H1 (cell line): ENCODE data around the gene TSPAN1. TPM values are rescaled to one million over a fixed set of nuclear protein-coding genes. Genes with fewer than 3 reads are reported as not detected.

Experiments used
- CTCF ChIA-PET: fragments of 300-600 bp; sonication (Branson Sonifier 250); formaldehyde crosslinking; loops from one replicate; lab custom pipeline; 2021; ENCODE audit not compliant: partially characterized antibody; lab: Charles Lee
- POLR2A ChIA-PET: fragments of 300-600 bp; sonication (Branson Sonifier 250); formaldehyde crosslinking; loops from one replicate; lab custom pipeline; 2021; ENCODE audit warnings: inconsistent platforms; ENCODE audit not compliant: partially characterized antibody; lab: Charles Lee
- DNase-seq, 2 experiments: peaks; one replicate each; pipeline versions ENCODE4 v3.0.0 to v3.0.0-alpha.2; 2010 to 2022; ENCODE audit warnings: low spot score in 2 of 2, low read depth in 1 of 2, mixed read lengths in 1 of 2
- FAIRE-seq: peaks from 2 replicates; lab custom pipeline; 2011; peaks lifted over from hg19 to GRCh38; lab: Jason Lieb, UNC
- H2AFZ ChIP-seq: 2 replicates; pipeline ENCODE4 v1.8.1; 2012; ENCODE audit warnings: low read length, inconsistent platforms
- H2AK5ac ChIP-seq: 2 replicates; pipeline ENCODE4 v1.6.1; 2013; ENCODE audit warnings: low read depth, low read length
- H2BK120ac ChIP-seq: replicated peaks from 2 replicates; pipeline ENCODE3; 2013; ENCODE audit warnings: low read depth, low read length, inconsistent platforms
- H2BK12ac ChIP-seq: 2 replicates; pipeline ENCODE4 v1.6.1; 2013; ENCODE audit warnings: low read depth, low read length
- H2BK15ac ChIP-seq: 2 replicates; pipeline ENCODE4 v1.6.1; 2013; ENCODE audit warnings: low read length
- H2BK20ac ChIP-seq: 2 replicates; pipeline ENCODE4 v1.6.1; 2013; ENCODE audit warnings: low read length
- H2BK5ac ChIP-seq: 2 replicates; pipeline ENCODE4 v1.6.1; 2013; ENCODE audit warnings: low read depth, low read length
- H3K14ac ChIP-seq: 2 replicates; pipeline ENCODE4 v1.6.1; 2013; ENCODE audit warnings: inconsistent platforms; ENCODE audit not compliant: insufficient read length
- H3K18ac ChIP-seq: 2 replicates; pipeline ENCODE4 v1.6.1; 2013; ENCODE audit warnings: low read length; ENCODE audit errors: extremely low read depth
- H3K23ac ChIP-seq: 2 replicates; pipeline ENCODE4 v1.6.1; 2013; ENCODE audit warnings: inconsistent platforms; ENCODE audit not compliant: insufficient read length
- H3K23me2 ChIP-seq: 2 replicates; pipeline ENCODE4 v1.6.1; 2013; ENCODE audit warnings: low read depth, low read length
- H3K27ac ChIP-seq: 2 replicates; pipeline ENCODE4 v1.6.1; 2011; ENCODE audit warnings: low read depth, low read length, inconsistent platforms
- H3K27me3 ChIP-seq, 4 experiments: replicated peaks in 1 of 4; 1 replicate in 1 of 4; 2 replicates in 3 of 4; pipeline versions ENCODE4 v1.6.1 to v1.8.1; 2011 to 2013; ENCODE audit warnings: low read length in 3 of 4, mild to moderate bottlenecking in 3 of 4, inconsistent platforms in 2 of 4, mixed read lengths in 2 of 4, moderate library complexity in 1 of 4; ENCODE audit not compliant: control insufficient read depth in 3 of 4, insufficient read depth in 3 of 4; ENCODE audit errors: extremely low read depth in 1 of 4
- H3K36me3 ChIP-seq, 4 experiments: 2 replicates each; pipeline versions ENCODE4 v1.6.1 to v1.8.1; 2011 to 2013; ENCODE audit warnings: mild to moderate bottlenecking in 4 of 4, low read length in 3 of 4, moderate library complexity in 2 of 4, control low read depth in 1 of 4, inconsistent platforms in 1 of 4; ENCODE audit not compliant: insufficient read depth in 4 of 4, control insufficient read depth in 2 of 4
- H3K4ac ChIP-seq: replicated peaks from 2 replicates; pipeline ENCODE3; 2013; ENCODE audit warnings: low read length, low read depth, mixed read lengths, inconsistent platforms; ENCODE audit not compliant: insufficient read length
- H3K4me1 ChIP-seq, 4 experiments: replicated peaks in 1 of 4; 1 replicate in 1 of 4; 2 replicates in 3 of 4; pipeline versions ENCODE4 v1.6.1 to v1.8.1; 2011 to 2013; ENCODE audit warnings: low read length in 3 of 4, inconsistent platforms in 2 of 4, mixed read lengths in 1 of 4; ENCODE audit not compliant: insufficient read depth in 4 of 4, control insufficient read depth in 3 of 4
- H3K4me2 ChIP-seq, 2 experiments: 2 replicates each; pipeline versions ENCODE4 v1.6.1 to v1.8.1; 2011 to 2013; ENCODE audit warnings: low read depth in 2 of 2, low read length in 2 of 2, control low read depth in 1 of 2, inconsistent platforms in 1 of 2, mild to moderate bottlenecking in 1 of 2; ENCODE audit not compliant: insufficient read depth in 1 of 2
- H3K4me3 ChIP-seq, 4 experiments: fragments of 200-600, 300-600 bp in 1 of 4; sonication (generic), shearing (Covaris generic), sonication (Bioruptor Twin) in 1 of 4; 2 replicates each; pipeline versions ENCODE4 v1.5.1 to v1.8.1; 2011 to 2016; ENCODE audit warnings: low read length in 4 of 4, low read depth in 3 of 4, control low read depth in 2 of 4, inconsistent platforms in 2 of 4, mild to moderate bottlenecking in 2 of 4, mixed read lengths in 1 of 4, moderate library complexity in 1 of 4; ENCODE audit not compliant: insufficient read depth in 2 of 4; ENCODE audit errors: extremely low read depth in 1 of 4
- H3K56ac ChIP-seq: replicated peaks from 2 replicates; pipeline ENCODE3; 2013; ENCODE audit warnings: low read depth, mild to moderate bottlenecking, mixed read lengths, low read length, inconsistent platforms; ENCODE audit not compliant: insufficient read length
- H3K79me1 ChIP-seq: 2 replicates; pipeline ENCODE4 v1.6.1; 2013; ENCODE audit warnings: low read depth, low read length, control low read depth
- H3K79me2 ChIP-seq, 2 experiments: 2 replicates each; pipeline versions ENCODE4 v1.6.1 to v1.8.1; 2012 to 2013; ENCODE audit warnings: low read length in 2 of 2, mild to moderate bottlenecking in 2 of 2, inconsistent platforms in 1 of 2; ENCODE audit not compliant: insufficient read depth in 2 of 2, control insufficient read depth in 1 of 2
- H3K9ac ChIP-seq, 4 experiments: replicated peaks in 1 of 4; 1 replicate in 1 of 4; 2 replicates in 3 of 4; pipeline versions ENCODE4 v1.6.1 to v1.8.1; 2011 to 2013; ENCODE audit warnings: low read depth in 3 of 4, low read length in 3 of 4, control low read depth in 2 of 4, mild to moderate bottlenecking in 2 of 4, moderate library complexity in 2 of 4, inconsistent platforms in 1 of 4; ENCODE audit errors: extremely low read depth in 1 of 4
- H3K9me3 ChIP-seq, 2 experiments: 2 replicates each; pipeline versions ENCODE4 v1.6.1 to v1.8.1; 2012 to 2013; ENCODE audit warnings: mild to moderate bottlenecking in 2 of 2, moderate library complexity in 2 of 2, control low read depth in 1 of 2, inconsistent platforms in 1 of 2, low read depth in 1 of 2, low read length in 1 of 2, mixed read lengths in 1 of 2; ENCODE audit not compliant: insufficient read depth in 2 of 2
- H4K20me1 ChIP-seq, 2 experiments: replicated peaks in 1 of 2; 2 replicates each; pipeline versions ENCODE3 to v1.8.1; 2011 to 2013; ENCODE audit warnings: inconsistent platforms in 2 of 2, low read length in 2 of 2, mild to moderate bottlenecking in 1 of 2; ENCODE audit not compliant: insufficient read depth in 2 of 2, control insufficient read depth in 1 of 2
- H4K5ac ChIP-seq: 2 replicates; pipeline ENCODE4 v1.6.1; 2013; ENCODE audit warnings: low read length, low read depth, mixed read lengths, inconsistent platforms; ENCODE audit not compliant: insufficient read length
- H4K8ac ChIP-seq: 2 replicates; pipeline ENCODE4 v1.8.0; 2013; ENCODE audit warnings: mild to moderate bottlenecking, moderate library complexity, low read length, inconsistent platforms; ENCODE audit not compliant: insufficient read depth; ENCODE audit errors: extremely low read depth
- H4K91ac ChIP-seq: replicated peaks from 2 replicates; pipeline ENCODE3; 2013; ENCODE audit warnings: low read length, mixed read lengths, inconsistent platforms; ENCODE audit not compliant: insufficient read length
- CHD1 ChIP-seq: IDR thresholded peaks from 2 replicates; pipeline ENCODE4 v1.6.1; 2012; ENCODE audit warnings: low read depth, low read length, improper control_type of control experiment
- E2F6 ChIP-seq: IDR thresholded peaks from 2 replicates; pipeline ENCODE4 v1.6.1; 2012; ENCODE audit warnings: inconsistent platforms
- MAX ChIP-seq: IDR thresholded peaks from 2 replicates; pipeline ENCODE4 v1.6.1; 2012; ENCODE audit warnings: inconsistent platforms
- RAD21 ChIP-seq, 2 experiments: IDR thresholded peaks in 1 of 2; conservative IDR thresholded peaks in 1 of 2; 2 replicates each; pipeline ENCODE4 v1.6.1; 2011; ENCODE audit warnings: low read depth in 2 of 2, low read length in 2 of 2, improper control_type of control experiment in 1 of 2, inconsistent platforms in 1 of 2, mild to moderate bottlenecking in 1 of 2, moderate library complexity in 1 of 2
- SP1 ChIP-seq: IDR thresholded peaks from 2 replicates; pipeline ENCODE4 v1.6.1; 2011; ENCODE audit warnings: low read depth, low read length
- WGBS, 2 experiments: shearing (Covaris generic) in 1 of 2; methylation state at CpG; one replicate each; pipeline versions ENCODE4 v1.1.6 to v1.1.7; 2013 to 2015; ENCODE audit warnings: low lambda C conversion rate in 2 of 2, mixed read lengths in 2 of 2, inconsistent platforms in 1 of 2, low coverage in 1 of 2, missing lambda C conversion rate in 1 of 2; ENCODE audit not compliant: insufficient replicate concordance in 2 of 2, insufficient coverage in 1 of 2, insufficient read length in 1 of 2; ENCODE audit errors: extremely low coverage in 1 of 2, missing lambda C conversion rate in 1 of 2; 5-methylcytosine and 5-hydroxymethylcytosine counted together
- polyA plus RNA-seq, 7 experiments: library from polyadenylated mRNA; depleted of rRNA in 3 of 7; stranded (reverse) in 5 of 7; unstranded in 2 of 7; fragments of >200 nt in 5 of 7; fragments of 200-250 nt in 2 of 7; gene quantifications; 1 replicate in 5 of 7; 2 replicates in 1 of 7; 4 replicates in 1 of 7; pipeline versions ENCODE4 v1.2.1 to v1.2.3, GENCODE V29; 2011 to 2013; ENCODE audit warnings: missing spikeins in 2 of 7, mixed read lengths in 2 of 7
- total RNA-seq: library from RNA; stranded (reverse); fragmentation: NEBNext Ultra II Directional; extraction: Animal tissue kit (Norgen Biotek cat#: 25700); gene quantifications from 2 replicates; pipeline ENCODE4 v1.2.1, GENCODE V29; 2021

TSPAN1 gene
- total and polyA plus RNA-seq, 2 of the 8 experiments (the other 6 are each of a cell fraction or from before 2014, with no cell fraction given), result 0.05 TPM; not detected in 1

- DNase-seq, result peak in 1 of 2 experiments; percentile 54
- peak overlapping the region; percentile 46; the same call in 1 of the 2 replicates for H2AFZ ChIP-seq
- no peak for FAIRE-seq
Observed at GRCh38 chr1:46171871-46172270, 3.0 kb upstream of the TSPAN1 start.

More at GRCh38 chr1:46171871-46172270, 3.0 kb upstream of the TSPAN1 start:
- Histone ChIP-seq H2AK5ac (no peak overlapping the region), H3K56ac (no peak overlapping the region), H3K36me3 (no peaks in the 10 kb centered on the region), H4K5ac (no peak overlapping the region), H2BK12ac (peak overlapping the region; percentile 75; the same call in 1 of the 2 replicates), H4K8ac (no peak overlapping the region), H3K18ac (peak overlapping the region; percentile 21; the same call in 1 of the 2 replicates), H4K20me1 (peaks cover 0 to 1% of the 10 kb centered on the region in 2 experiments), H4K91ac (no peak overlapping the region)
- WGBS, 2 experiments, result 75% methylated on average over 6 of the region's 6 CpGs; no CpG with 5 or more reads in 1 of the 2 experiments
- POLR2A ChIA-PET, result interaction anchor here (0.9 to 1.7 kb wide), 4 partner anchors 10 to 138 kb away, joined by 3 to 7 read pairs (median 3); partner anchors contain the start of gene PIK3R3
- TF ChIP-seq MAX, result peak; percentile 88
- TF ChIP-seq SP1, result 0 out of 2 replicates have a peak, but pooled peaks have one; percentile 23
- TF ChIP-seq RAD21 (IDR thresholded peaks at IDR 0.05 in 1 of 2, conservative IDR thresholded peaks at IDR 0.05 in 1 of 2; ENCODE audit: low read depth in 2 of 2, low read length in 2 of 2), result no peak
- peak; percentile 77 for TF ChIP-seq E2F6
- TF ChIP-seq CHD1, result no peak
- TF ChIP-seq, all 59 proteins: peak for 3
- CTCF ChIA-PET, result interaction anchor here (0.9 to 8.7 kb wide), 6 partner anchors 9 to 135 kb away, joined by 3 to 67 read pairs (median 8); no protein-coding TSS in a partner anchor
- Histone ChIP-seq H3K4me3 (no peak overlapping the region), H3K79me2 (no peaks in the 10 kb centered on the region), H2BK120ac (no peak overlapping the region), H3K27ac (no peak overlapping the region), H3K79me1 (0 out of 2 replicates have a peak, but pooled peaks cover 3% of the 10 kb centered on the region), H3K4me1 (peaks cover 4 to 27% (median 17%) of the 10 kb centered on the region in 4 experiments), H3K14ac (no peak overlapping the region), H3K4ac (no peak overlapping the region), H3K9ac (no peak overlapping the region), H3K23me2 (no peaks in the 10 kb centered on the region), H2BK15ac (peak overlapping the region; percentile 84; the same call in 1 of the 2 replicates), H3K27me3 (peaks cover 0 to 10% (median 6%) of the 10 kb centered on the region in 4 experiments; a peak in 5 of 7 replicates), H3K23ac (no peak overlapping the region), H2BK20ac (no peak overlapping the region), H3K4me2 (no peak overlapping the region), H2BK5ac (no peak overlapping the region; the same call in 1 of the 2 replicates), H3K9me3 (no peaks in the 10 kb centered on the region)
